ENCODE data around the gene PRPF8.
"Not testable (repeated sequence)": the region's sequence is repeated elsewhere in the genome, so short reads cannot be mapped to it uniquely, and the experiment has no call there.

Gene PRPF8

DNA sequence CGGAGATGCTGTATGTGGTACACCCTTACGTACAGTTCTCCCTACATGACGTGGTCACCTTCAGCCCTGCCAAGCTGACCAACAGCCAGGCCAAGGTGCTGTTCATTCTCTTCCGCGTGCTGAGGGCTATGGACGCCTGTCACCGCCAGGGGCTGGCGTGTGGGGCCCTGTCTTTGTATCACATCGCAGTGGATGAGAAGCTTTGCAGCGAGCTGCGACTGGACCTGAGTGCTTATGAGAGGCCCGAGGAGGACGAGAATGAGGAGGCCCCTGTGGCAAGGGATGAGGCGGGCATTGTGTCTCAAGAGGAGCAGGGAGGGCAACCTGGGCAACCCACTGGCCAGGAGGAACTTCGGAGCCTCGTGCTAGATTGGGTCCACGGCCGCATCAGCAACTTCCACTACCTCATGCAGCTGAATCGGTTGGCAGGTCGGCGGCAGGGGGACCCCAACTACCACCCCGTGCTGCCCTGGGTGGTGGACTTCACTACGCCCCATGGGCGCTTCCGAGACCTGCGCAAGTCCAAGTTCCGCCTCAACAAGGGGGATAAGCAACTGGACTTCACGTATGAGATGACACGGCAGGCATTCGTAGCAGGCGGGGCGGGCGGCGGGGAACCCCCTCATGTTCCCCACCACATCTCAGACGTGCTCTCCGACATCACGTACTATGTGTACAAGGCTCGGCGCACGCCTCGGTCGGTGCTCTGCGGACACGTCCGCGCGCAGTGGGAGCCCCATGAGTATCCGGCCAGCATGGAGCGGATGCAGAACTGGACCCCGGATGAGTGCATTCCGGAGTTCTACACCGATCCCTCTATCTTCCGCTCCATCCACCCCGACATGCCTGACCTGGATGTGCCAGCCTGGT lies 41.2 kb upstream of the PRPF8 start:
- DNase-seq (ENCODE audit: extremely low read depth, insufficient read length): no peak
- no peak for TF ChIP-seq CTCF (IDR thresholded peaks at IDR 0.05; ENCODE audit: insufficient read depth, low read length, poor library complexity, severe bottlenecking)
- peak overlapping the region; percentile 80 for H3K4me3 ChIP-seq (replicated peaks; ENCODE audit: low read depth, low read length)
- H3K27me3 ChIP-seq (replicated peaks; ENCODE audit: control insufficient read depth, insufficient read depth, low read length): no peaks in the 10 kb centered on the region
- peaks cover 10% of the 10 kb centered on the region for H3K36me3 ChIP-seq (ENCODE audit: control insufficient read depth, insufficient read depth, low read length)

GRCh38 chr17:1724869-1725641 lies 40.4 kb upstream of the PRPF8 start:
- peak overlapping the region; percentile 80 for H3K4me3 ChIP-seq (replicated peaks; ENCODE audit: low read depth, low read length)
- H3K27me3 ChIP-seq (replicated peaks; ENCODE audit: control insufficient read depth, insufficient read depth, low read length): no peaks in the 10 kb centered on the region
- TF ChIP-seq CTCF (IDR thresholded peaks at IDR 0.05; ENCODE audit: insufficient read depth, low read length, poor library complexity, severe bottlenecking): peak; percentile 5
- DNase-seq (ENCODE audit: extremely low read depth, insufficient read length): peak; percentile 56
- peaks cover 10% of the 10 kb centered on the region for H3K36me3 ChIP-seq (ENCODE audit: control insufficient read depth, insufficient read depth, low read length)

DNA sequence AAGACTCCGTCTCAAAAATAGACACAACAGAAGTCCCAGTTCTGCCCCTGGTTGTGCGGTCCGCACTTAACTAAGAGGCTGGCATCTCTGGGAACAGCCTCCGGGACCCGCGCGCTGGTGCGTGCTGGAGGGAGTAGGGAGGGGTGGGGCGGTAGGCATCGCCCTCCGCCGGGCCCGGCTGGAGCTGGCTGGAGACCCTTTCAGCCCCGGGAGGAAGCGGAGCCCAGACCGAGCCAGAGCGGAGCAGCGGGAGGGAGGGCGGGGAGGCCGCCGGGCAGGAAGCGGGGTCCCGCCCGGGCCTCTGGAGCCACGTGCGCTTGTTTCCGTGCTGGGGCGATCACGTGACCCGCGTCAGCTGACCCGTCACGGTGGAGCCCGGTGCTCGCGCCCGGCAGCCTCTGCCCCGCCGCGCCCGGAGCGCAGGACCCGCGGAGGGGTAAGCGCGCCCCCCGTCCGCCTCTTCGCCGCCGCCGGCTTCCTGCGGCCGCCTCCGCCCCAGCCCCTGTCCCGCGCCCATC lies 39.7 kb upstream of the PRPF8 start, which contains the start of gene WDR81:
WDR81 (plus strand) TSS at position 354 of the 518 bp plus-strand sequence. CDS start 256 bp downstream, outside the sequence.
- H3K27me3 ChIP-seq (replicated peaks; ENCODE audit: control insufficient read depth, insufficient read depth, low read length): no peaks in the 10 kb centered on the region
- H3K4me3 ChIP-seq (replicated peaks; ENCODE audit: low read depth, low read length): peak within 1 kb of the TSS; percentile 80
- peaks cover 10% of the 10 kb centered on the region for H3K36me3 ChIP-seq (ENCODE audit: control insufficient read depth, insufficient read depth, low read length)
- no peak for TF ChIP-seq CTCF (IDR thresholded peaks at IDR 0.05; ENCODE audit: insufficient read depth, low read length, poor library complexity, severe bottlenecking)
- peak; percentile 88 for DNase-seq (ENCODE audit: extremely low read depth, insufficient read length)

DNA sequence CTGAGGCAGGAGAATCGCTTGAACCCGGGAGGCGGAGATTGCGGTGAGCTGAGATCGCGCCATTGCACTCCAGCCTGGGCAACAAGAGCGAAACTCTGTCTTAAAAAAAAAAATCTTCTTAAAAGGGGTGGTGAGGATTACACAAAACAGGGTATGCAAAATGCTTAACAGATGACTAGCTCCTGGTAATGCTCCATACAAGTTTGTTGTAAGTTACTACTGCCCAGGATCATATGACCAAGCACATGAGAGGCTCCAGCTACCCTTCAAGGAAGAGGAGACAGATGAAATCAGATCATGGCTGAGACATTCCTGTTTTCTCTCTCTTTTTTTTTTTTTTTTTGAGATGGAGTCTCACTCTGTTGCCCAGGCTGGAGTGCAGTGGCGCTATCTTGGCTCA lies 37.4 kb upstream of the PRPF8 start:
- not testable (repeated sequence) for H3K36me3 ChIP-seq (ENCODE audit: control insufficient read depth, insufficient read depth, low read length); H3K27me3 ChIP-seq (replicated peaks; ENCODE audit: control insufficient read depth, insufficient read depth, low read length); H3K4me3 ChIP-seq (replicated peaks; ENCODE audit: low read depth, low read length)
- peak; percentile 77 for DNase-seq (ENCODE audit: extremely low read depth, insufficient read length)

DNA sequence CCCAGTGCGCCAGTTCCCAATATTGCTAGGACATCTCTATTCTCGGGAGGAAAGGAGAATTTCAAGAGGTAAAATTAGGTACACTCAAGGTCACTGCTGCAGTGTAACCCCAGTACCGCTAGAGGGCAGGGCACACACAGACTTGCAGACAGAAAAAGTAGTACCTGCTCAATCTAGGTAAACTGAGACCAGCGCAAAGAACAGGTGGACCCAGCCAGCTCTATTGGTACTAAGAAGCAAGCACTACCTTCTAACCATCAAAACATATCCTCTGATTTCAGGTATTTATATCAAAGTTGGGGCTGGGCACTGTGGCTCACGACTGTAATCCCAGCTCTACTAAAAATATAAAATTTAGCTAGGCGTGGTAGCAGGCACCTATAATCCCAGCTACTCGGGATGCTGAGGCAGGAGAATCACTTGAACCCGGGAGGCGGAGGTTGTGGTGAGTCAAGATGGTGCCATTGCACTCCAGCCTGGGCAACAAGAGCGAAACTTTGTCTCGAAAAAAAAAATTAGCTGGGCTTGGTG lies 36.3 kb upstream of the PRPF8 start:
- H3K4me3 ChIP-seq (replicated peaks; ENCODE audit: low read depth, low read length): no peak overlapping the region; the same call in 1 of the 2 replicates
- no peak for DNase-seq (ENCODE audit: extremely low read depth, insufficient read length)
- H3K27me3 ChIP-seq (replicated peaks; ENCODE audit: control insufficient read depth, insufficient read depth, low read length): no peaks in the 10 kb centered on the region
- H3K36me3 ChIP-seq (ENCODE audit: control insufficient read depth, insufficient read depth, low read length): no peaks in the 10 kb centered on the region
- peak; percentile 98 for TF ChIP-seq CTCF (IDR thresholded peaks at IDR 0.05; ENCODE audit: insufficient read depth, low read length, poor library complexity, severe bottlenecking)

Measured in GM06990 (cell line).